Stimulated activated naive CD4-positive, alpha-beta T cell (primary cell): Measurements from ENCODE around the gene SCRN3.
"Not testable (repeated sequence)": the region's sequence is repeated elsewhere in the genome, so short reads cannot be mapped to it uniquely, and the experiment has no call there.

ENCODE experiments used
- DNase-seq, 6 experiments: peaks; one replicate each; lab custom pipeline; 2025; lab: John Stamatoyannopoulos, UW

Gene SCRN3

DNA sequence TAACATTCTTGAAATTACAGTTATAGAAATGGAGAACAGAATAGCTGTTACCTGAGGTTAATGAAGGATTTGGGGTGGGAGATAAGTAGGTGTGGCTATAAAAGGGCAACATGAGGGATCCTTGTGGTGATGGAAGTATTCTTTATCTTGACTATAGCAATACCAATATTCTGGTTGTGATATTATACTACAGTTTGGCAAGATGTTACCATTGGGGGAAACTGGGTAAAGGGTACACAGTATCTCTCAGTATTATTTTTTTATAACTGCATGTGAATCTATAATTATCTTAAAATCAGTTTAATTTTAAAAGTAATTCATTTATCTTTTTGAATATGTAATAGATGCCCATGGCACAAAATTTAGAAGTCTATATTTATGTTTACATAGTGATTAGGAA, 8.1 kb downstream of the SCRN3 start:
- DNase-seq, result no peak

- DNase-seq, result not testable (repeated sequence)
Measured at GRCh38 chr2:174410039-174410438, 14.5 kb downstream of the SCRN3 start.

GRCh38 chr2:174412256-174412655, 16.7 kb downstream of the SCRN3 start:
- no peak for DNase-seq

GRCh38 chr2:174428214-174428613, 32.7 kb downstream of the SCRN3 start:
- no peak for DNase-seq

GRCh38 chr2:174430066-174430465, 34.5 kb downstream of the SCRN3 start:
- no peak for DNase-seq

DNA sequence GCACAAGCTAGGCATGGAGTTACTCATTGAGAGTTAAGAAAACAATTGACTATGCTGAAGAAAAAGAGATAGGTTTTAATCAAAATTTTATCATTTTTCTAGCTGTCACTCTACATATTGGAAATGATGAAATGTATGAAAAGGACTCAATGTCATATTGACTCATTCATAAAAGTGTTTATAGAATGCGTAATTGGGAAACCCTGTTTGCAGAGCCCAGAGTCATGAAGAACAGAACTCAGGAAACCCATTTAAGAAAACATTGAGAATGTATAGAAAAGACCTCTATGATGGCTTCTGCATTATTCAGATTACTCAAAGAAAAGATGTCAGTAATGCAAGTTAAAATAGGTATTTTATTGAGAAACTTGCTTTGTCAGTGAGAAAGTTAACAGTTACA, 36.4 kb downstream of the SCRN3 start:
- no peak for DNase-seq

GRCh38 chr2:174436351-174436750, 40.8 kb downstream of the SCRN3 start:
- no peak for DNase-seq

GRCh38 chr2:174438146-174438886, 42.8 kb downstream of the SCRN3 start:
- DNase-seq, result no peak

DNA sequence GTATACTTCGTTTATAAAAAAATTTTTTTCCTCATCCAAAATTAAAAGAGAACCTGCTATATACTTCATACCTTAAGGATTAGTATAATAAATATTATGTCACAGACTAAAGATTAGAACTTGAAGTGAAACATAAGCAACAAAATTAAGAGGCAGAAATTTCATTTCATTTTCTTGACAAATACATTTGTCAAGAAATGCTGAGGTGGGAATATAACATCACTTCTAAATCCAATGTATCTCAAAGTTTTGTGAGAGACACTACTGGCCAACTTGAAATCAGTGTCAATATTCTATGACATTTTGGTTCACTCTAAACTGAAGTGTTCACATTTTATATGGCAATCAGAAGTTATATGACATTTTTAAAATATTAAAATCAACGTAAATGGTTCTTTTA, 43.8 kb downstream of the SCRN3 start:
- no peak for DNase-seq

DNA sequence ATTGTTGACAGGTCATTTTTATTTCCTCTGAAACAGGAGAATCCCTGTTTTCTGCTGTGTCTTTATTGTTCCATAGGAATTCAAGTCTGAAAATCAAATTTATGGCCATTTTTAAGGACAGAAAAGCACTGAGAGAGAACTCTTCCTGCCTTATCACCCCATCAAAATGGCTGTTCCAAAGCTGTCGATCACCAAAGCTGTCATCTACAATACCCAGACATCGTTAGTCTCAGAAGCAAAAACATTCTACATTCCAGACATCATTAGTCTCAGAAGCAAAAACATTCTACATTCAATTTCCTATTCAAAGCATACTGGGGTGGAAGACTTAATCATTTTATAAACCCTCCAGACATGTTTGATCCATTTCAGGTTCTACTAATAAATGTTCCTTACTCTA, 44.4 kb downstream of the SCRN3 start:
- DNase-seq, result no peak

DNA sequence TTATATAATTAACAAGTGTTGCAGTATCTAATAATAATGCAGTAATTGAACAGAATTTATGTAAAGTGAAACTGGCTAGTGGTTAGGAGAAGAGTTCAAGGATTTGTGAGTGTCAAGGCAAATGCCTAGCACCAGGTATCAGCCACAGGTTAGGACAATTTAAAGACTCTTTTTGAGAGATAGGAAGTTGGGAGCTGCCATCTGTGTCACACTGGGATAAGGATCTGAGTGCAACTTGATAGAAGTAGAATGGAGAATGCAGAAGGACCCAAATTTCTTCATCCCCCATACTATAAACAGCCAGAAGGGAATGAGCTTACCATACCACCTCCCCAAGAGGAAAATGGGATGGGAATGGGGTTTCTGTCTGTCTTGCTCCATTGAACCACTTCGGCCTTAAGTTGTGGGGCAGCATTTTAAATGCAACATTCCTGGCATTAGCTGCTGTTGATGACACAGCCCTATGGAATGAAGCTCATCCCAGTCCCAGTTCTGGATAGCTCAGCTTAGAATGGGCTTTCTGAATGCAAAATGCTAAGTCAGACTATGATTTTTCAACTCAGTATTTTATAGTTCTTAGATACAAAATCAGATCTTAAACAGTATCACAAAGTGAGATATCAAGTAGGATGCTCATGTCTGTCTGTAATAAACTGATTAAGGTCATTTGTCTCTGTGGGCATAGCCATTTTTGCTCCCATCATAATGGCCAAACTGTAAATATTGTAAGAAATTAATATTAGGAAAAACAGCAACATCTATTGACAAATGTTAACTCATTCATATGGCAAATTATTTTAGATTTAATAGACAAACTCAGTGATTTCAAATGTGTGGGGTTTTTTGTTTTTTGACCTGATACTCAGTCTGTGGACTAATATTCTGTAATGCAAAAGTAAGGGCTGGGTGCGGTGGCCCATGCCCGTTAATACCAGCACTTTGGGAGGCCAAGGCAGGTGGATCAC, 47.3 kb downstream of the SCRN3 start:
- no peak for DNase-seq

DNA sequence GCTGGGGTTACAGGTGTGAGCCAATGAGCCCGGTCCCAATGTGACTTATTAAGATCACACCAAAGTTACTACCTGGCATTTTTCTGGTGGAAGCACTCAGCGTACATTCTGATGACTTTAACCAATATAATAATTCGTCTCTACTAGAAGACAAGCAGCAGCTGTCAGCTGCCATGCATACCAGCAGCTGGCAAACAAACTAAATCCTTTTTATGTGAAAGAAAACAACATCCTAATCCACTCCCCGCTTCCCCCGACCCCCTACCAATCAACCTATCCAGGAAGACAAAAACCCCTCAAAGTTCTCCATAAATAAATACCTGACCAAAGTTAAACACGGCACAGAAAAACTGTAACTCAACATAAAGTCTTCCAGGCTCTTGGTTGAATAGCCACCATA, 49.2 kb downstream of the SCRN3 start:
- no peak for DNase-seq

GRCh38 chr2:174445248-174445647, 49.7 kb downstream of the SCRN3 start:
- no peak for DNase-seq

DNA sequence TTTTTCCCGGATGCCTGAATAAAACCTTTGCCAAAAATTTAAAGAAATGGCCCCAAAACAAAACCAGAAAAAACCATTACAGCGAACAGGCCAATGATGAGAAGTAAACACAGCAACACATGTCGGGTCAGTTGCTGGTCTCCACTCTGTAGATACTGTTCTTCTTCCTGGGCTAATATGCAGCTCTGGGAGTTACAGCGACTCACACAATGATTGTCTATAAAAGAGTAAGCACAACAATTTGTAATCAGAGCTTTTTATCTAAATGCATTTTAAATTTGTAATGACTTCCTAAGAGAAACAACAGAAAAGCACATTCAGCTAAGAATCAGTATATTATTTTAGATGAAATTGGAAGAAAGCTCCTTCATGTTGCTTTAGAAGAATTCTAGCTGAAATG, 51.0 kb downstream of the SCRN3 start:
- no peak for DNase-seq

- DNase-seq, result no peak
Measured at GRCh38 chr2:174449033-174449432, 53.5 kb downstream of the SCRN3 start.

GRCh38 chr2:174450021-174450816, 54.7 kb downstream of the SCRN3 start:
- DNase-seq, result peak in 1 of 6 experiments; percentile 4

- DNase-seq, result no peak
Measured at GRCh38 chr2:174454566-174454965, 59.0 kb downstream of the SCRN3 start.

DNA sequence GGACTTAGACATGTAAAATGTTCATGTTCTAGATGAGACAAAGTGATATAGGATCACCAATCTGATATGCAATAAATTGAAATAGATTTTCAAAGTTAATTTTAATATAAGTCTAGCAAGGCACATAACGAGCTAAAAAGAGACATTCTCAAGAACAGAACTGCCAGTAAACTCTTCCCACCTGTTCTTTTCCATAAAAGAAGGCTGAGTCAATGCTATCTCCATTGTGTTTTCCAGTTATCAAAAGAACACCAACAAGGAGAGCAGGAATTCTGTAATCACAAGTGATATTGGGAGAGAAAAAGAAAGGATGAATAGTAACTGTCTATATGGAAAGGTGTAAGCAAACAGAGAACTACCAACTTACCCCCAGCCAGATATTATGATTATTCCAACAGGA, 65.7 kb downstream of the SCRN3 start:
- no peak for DNase-seq

- DNase-seq, result no peak
Measured at GRCh38 chr2:174465327-174465726, 69.8 kb downstream of the SCRN3 start.

DNA sequence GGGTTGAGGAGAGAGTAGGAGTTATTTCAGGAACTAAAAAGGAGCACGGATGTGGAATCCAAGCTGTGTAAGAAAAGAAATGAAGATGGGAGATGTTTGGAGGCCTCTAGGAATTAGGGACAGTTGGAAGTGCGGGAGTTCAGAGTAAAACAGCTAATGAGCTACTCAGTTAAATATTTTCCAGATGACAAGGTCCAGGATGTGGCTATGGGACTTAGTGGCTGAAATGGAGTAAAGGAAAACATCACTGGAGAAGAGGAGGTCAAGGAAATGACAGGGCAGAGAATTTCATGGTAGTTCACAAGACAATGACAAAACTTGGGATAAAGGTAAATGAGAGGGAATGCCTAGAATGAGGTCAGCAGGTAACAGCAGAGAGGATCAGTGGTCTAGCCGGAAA, 78.3 kb downstream of the SCRN3 start:
- DNase-seq, result no peak

GRCh38 chr2:174477759-174478158, 82.2 kb downstream of the SCRN3 start:
- no peak for DNase-seq
